ENCODE results near the gene ARL8B. TPM values are rescaled to one million over a fixed set of nuclear protein-coding genes. Genes with fewer than 3 reads are reported as not detected.

The ARL8B gene
- total RNA-seq, 1 donor from 2014 or later: 35.7 TPM

DNA sequence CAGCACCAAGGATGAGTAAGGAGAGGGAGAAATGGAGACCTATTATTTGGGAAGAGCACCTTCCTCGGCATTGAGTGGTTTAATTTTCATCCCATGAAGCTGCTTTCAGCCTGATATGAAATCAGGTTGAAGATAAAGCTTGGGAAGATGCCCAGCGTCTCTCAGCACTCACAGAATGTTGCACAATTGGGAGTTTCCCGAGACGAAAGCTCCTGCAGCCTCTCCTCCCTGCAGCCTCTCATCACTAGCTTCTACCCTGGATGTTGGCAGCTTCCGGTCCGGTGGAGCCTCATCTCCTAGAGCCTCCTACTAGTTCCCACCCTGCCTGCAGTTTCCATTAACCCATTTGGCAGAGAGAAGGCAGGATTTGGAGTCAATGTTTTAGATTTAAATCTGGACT is 105.7 kb downstream of the ARL8B start:
- DNase-seq (ENCODE audit: low read depth, low spot score): no peak
- H3K4me1 Mint-ChIP-seq: no peaks in the 10 kb centered on the region
- H3K27me3 Mint-ChIP-seq (ENCODE audit: low read depth): no peaks in the 10 kb centered on the region
- no peak overlapping the region for H3K4me3 Mint-ChIP-seq
- no peaks in the 10 kb centered on the region for H3K36me3 Mint-ChIP-seq (ENCODE audit: low read depth)
- TF ChIP-seq, protein P1, sequence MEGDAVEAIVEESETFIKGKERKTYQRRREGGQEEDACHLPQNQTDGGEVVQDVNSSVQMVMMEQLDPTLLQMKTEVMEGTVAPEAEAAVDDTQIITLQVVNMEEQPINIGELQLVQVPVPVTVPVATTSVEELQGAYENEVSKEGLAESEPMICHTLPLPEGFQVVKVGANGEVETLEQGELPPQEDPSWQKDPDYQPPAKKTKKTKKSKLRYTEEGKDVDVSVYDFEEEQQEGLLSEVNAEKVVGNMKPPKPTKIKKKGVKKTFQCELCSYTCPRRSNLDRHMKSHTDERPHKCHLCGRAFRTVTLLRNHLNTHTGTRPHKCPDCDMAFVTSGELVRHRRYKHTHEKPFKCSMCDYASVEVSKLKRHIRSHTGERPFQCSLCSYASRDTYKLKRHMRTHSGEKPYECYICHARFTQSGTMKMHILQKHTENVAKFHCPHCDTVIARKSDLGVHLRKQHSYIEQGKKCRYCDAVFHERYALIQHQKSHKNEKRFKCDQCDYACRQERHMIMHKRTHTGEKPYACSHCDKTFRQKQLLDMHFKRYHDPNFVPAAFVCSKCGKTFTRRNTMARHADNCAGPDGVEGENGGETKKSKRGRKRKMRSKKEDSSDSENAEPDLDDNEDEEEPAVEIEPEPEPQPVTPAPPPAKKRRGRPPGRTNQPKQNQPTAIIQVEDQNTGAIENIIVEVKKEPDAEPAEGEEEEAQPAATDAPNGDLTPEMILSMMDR (conservative IDR thresholded peaks at IDR 0.05): no peak
- no peak overlapping the region for H3K27ac Mint-ChIP-seq (ENCODE audit: unreplicated experiment)
- H3K9me3 Mint-ChIP-seq: no peaks in the 10 kb centered on the region

DNA sequence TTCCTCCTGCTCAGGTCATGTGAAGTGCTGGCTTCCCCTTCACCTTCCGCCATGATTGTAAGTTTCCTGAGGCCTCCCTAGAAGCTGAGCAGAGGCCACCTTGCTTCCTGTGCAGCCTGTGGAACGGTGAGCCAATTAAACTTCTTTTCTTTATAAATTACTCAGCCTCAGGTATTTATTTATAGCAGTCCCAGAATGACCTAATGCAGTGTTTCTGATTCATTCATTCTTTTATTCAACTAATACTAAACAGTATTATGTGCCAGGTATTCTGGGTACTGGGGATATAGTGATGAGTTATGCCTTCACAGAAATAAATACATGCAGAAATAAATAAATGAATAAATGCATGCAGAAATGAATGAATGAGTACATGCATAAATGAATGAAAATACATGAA is 107.3 kb downstream of the ARL8B start:
- Mint-ChIP-seq H3K4me3 (no peak overlapping the region), H3K36me3 (ENCODE audit: low read depth) (no peaks in the 10 kb centered on the region), H3K27ac (ENCODE audit: unreplicated experiment) (no peak overlapping the region), H3K9me3 (no peaks in the 10 kb centered on the region), H3K27me3 (ENCODE audit: low read depth) (no peaks in the 10 kb centered on the region), H3K4me1 (no peaks in the 10 kb centered on the region)
- no peak for DNase-seq (ENCODE audit: low read depth, low spot score)
- TF ChIP-seq, protein P1 (conservative IDR thresholded peaks at IDR 0.05): no peak

Other genes with a start within 250 kb of the ARL8B start
- gene BHLHE40, start 142.9 kb upstream of the ARL8B start, total RNA-seq: 0.21 and 0.32 TPM in 2 replicates
- gene EDEM1, start 65.4 kb downstream of the ARL8B start, total RNA-seq: 19.7 and 21.2 TPM in 2 replicates

Data from neural crest cell (in vitro differentiated cells).